Endothelial cell of umbilical vein (primary cell): Measurements from ENCODE around the gene JUND. TPM values are rescaled to one million over a fixed set of nuclear protein-coding genes. Genes with fewer than 3 reads are reported as not detected.

Source experiments
- BruUV-seq: library from RNA; stranded (reverse); fragments of 400-500 nt; replicated peaks from 2 replicates; lab custom pipeline; 2021; lab: Mats Ljungman, UMichigan
- CTCF ChIA-PET: fragments of 300-600, 350-600 bp; sonication (Branson Sonifier 250); formaldehyde crosslinking; loops from one replicate; lab custom pipeline; 2021; ENCODE audit warnings: antibody characterized with exemption, inconsistent platforms; lab: Charles Lee
- POLR2A ChIA-PET: fragments of 300-600, 350-600 bp; sonication (Branson Sonifier 250); formaldehyde crosslinking; loops from one replicate; lab custom pipeline; 2021; ENCODE audit warnings: antibody characterized with exemption, inconsistent platforms; lab: Charles Lee
- DNase-seq: peaks from one replicate; pipeline ENCODE4 v3.0.0-alpha.2; 2011; ENCODE audit warnings: low read depth, low spot score
- FAIRE-seq: peaks from 2 replicates; lab custom pipeline; 2011; peaks lifted over from hg19 to GRCh38; lab: Jason Lieb, UNC
- H2AFZ ChIP-seq: 2 replicates; pipeline ENCODE4 v1.6.0; 2012; ENCODE audit warnings: low read depth, low read length, control low read depth, inconsistent platforms
- H3K27ac ChIP-seq: 2 replicates; pipeline ENCODE4 v1.5.1; 2011; ENCODE audit warnings: low read depth, mild to moderate bottlenecking, control low read depth, low read length, moderate library complexity; ENCODE audit not compliant: insufficient read depth
- H3K27me3 ChIP-seq, 2 experiments: 2 replicates each; pipeline versions ENCODE4 v1.6.0 to v1.6.1; 2011; ENCODE audit warnings: low read length in 2 of 2, mixed read lengths in 1 of 2; ENCODE audit not compliant: control insufficient read depth in 2 of 2, insufficient read depth in 2 of 2
- H3K36me3 ChIP-seq, 2 experiments: 2 replicates in 1 of 2; 3 replicates in 1 of 2; pipeline ENCODE4 v1.5.1; 2011; ENCODE audit warnings: low read length in 2 of 2, mild to moderate bottlenecking in 1 of 2, moderate library complexity in 1 of 2; ENCODE audit not compliant: control insufficient read depth in 2 of 2, insufficient read depth in 2 of 2; ENCODE audit errors: extremely low read depth in 1 of 2
- H3K4me1 ChIP-seq: 3 replicates; pipeline ENCODE4 v1.5.1; 2011; ENCODE audit warnings: mild to moderate bottlenecking, low read length; ENCODE audit not compliant: control insufficient read depth, insufficient read depth; ENCODE audit errors: extremely low read depth
- H3K4me2 ChIP-seq: 2 replicates; pipeline ENCODE4 v1.6.1; 2011; ENCODE audit warnings: low read length, control low read depth, mixed read lengths; ENCODE audit not compliant: insufficient read depth
- H3K4me3 ChIP-seq, 3 experiments: fragments of 200-600 bp in 1 of 3; sonication (generic), shearing (Covaris generic) in 1 of 3; replicated peaks in 1 of 3; 2 replicates each; pipeline ENCODE4 v1.5.1; 2011 to 2016; ENCODE audit warnings: control low read depth in 3 of 3, low read length in 3 of 3, mild to moderate bottlenecking in 2 of 3, inconsistent platforms in 1 of 3, low read depth in 1 of 3, moderate library complexity in 1 of 3; ENCODE audit not compliant: insufficient read depth in 1 of 3
- H3K79me2 ChIP-seq: 2 replicates; pipeline ENCODE4 v1.6.0; 2012; ENCODE audit warnings: low read length, inconsistent platforms; ENCODE audit not compliant: control insufficient read depth, insufficient read depth
- H3K9ac ChIP-seq: replicated peaks from 2 replicates; pipeline ENCODE3; 2011; ENCODE audit warnings: low read length, control low read depth; ENCODE audit not compliant: insufficient read depth; ENCODE audit errors: extremely low read depth
- H3K9me1 ChIP-seq: replicated peaks from 3 replicates; pipeline ENCODE4 v1.6.0; 2011; ENCODE audit warnings: mild to moderate bottlenecking, low read length; ENCODE audit not compliant: control insufficient read depth, insufficient read depth; ENCODE audit errors: extremely low read depth
- H3K9me3 ChIP-seq: replicated peaks from 2 replicates; pipeline ENCODE4 v1.5.1; 2012; ENCODE audit warnings: low read length, inconsistent platforms; ENCODE audit not compliant: control insufficient read depth, insufficient read depth
- H4K20me1 ChIP-seq: replicated peaks from 2 replicates; pipeline ENCODE3; 2011; ENCODE audit warnings: mild to moderate bottlenecking, low read length; ENCODE audit not compliant: control insufficient read depth, insufficient read depth; ENCODE audit errors: extremely low read depth
- CTCF ChIP-seq, 2 donors: IDR thresholded peaks; 1 replicate in 1 of 2; 2 replicates in 1 of 2; pipeline ENCODE4 v1.5.1; 2011; ENCODE audit warnings: low read length in 2 of 2, mild to moderate bottlenecking in 2 of 2, moderate library complexity in 2 of 2, control low read depth in 1 of 2, inconsistent platforms in 1 of 2, low read depth in 1 of 2; ENCODE audit not compliant: insufficient read depth in 1 of 2; ENCODE audit errors: extremely low read depth in 1 of 2
- EZH2 ChIP-seq: IDR thresholded peaks from 2 replicates; pipeline ENCODE4 v1.6.1; 2012; ENCODE audit warnings: borderline replicate concordance, low read depth, mild to moderate bottlenecking, moderate library complexity, low read length, inconsistent platforms; ENCODE audit not compliant: severe bottlenecking
- GATA2 ChIP-seq: IDR thresholded peaks from 2 replicates; pipeline ENCODE4 v1.7.0; 2011; ENCODE audit warnings: low read depth, mild to moderate bottlenecking, moderate library complexity, mixed read lengths, low read length; ENCODE audit not compliant: insufficient read length, insufficient read depth
- JUN ChIP-seq: IDR thresholded peaks from 2 replicates; pipeline ENCODE4 v1.6.1; 2011; ENCODE audit warnings: borderline replicate concordance, low read depth; ENCODE audit not compliant: insufficient read length, insufficient read depth
- MAX ChIP-seq: IDR thresholded peaks from 2 replicates; pipeline ENCODE4 v1.6.1; 2011; ENCODE audit not compliant: insufficient read depth, insufficient read length
- MYC ChIP-seq: IDR thresholded peaks from one replicate; pipeline ENCODE4 v1.6.1; 2011; ENCODE audit warnings: mild to moderate bottlenecking, low read depth, low read length
- POLR2A ChIP-seq: IDR thresholded peaks from 2 replicates; pipeline ENCODE4 v1.6.1; 2012; ENCODE audit warnings: low read depth, mild to moderate bottlenecking, control low read depth, low read length
- dilution Hi-C: fragments of 300-500 bp; cut with MboI; formaldehyde crosslinking; loops from one replicate; pipeline ENCODE4 v1.15.0; 2019; ENCODE audit warnings: low sequenced_read_pairs; ENCODE audit not compliant: extremely low pct_ligation_motif_present
- intact Hi-C: fragments of 100-400 bp; cut with micrococcal nuclease; formaldehyde crosslinking; loops from one replicate; pipeline ENCODE4 v1.10.0; 2022
- polyA plus RNA-seq, 4 experiments: library from polyadenylated mRNA; depleted of rRNA in 3 of 4; stranded (reverse) in 3 of 4; unstranded in 1 of 4; fragments of >200 nt; gene quantifications; 2 replicates each; pipeline versions ENCODE4 v1.2.1 to v1.2.3, GENCODE V29; 2011 to 2012; ENCODE audit warnings: missing spikeins in 1 of 4
- total RNA-seq: library from RNA; stranded (reverse); gene quantifications from 2 replicates; pipeline ENCODE4 v1.2.3, GENCODE V29; 2021

JUND gene
- total and polyA plus RNA-seq, 2 donors (not counting 3 experiments of a cell fraction or from before 2014, with no cell fraction given), result 91.4 to 130 TPM

- no peaks in the 10 kb centered on the region for H3K27me3 ChIP-seq
- TF ChIP-seq GATA2, result no peak
- TF ChIP-seq JUN, result no peak
- no peak for TF ChIP-seq CTCF (IDR thresholded peaks at IDR 0.05; ENCODE audit: extremely low read depth in 1 of 2, insufficient read depth in 1 of 2, low read depth in 1 of 2, low read length in 2 of 2)
- no peak for TF ChIP-seq MAX
- TF ChIP-seq EZH2, result no peak
- TF ChIP-seq MYC, result no peak
- TF ChIP-seq POLR2A, result no peak
- no peak overlapping the region for H3K4me2 ChIP-seq
- ChIA-PET POLR2A (interaction anchor here (0.6 kb wide), 1 partner anchor 15 kb away, joined by 4 read pairs; no protein-coding TSS in a partner anchor), CTCF (no interaction called here)
- peaks cover 9% of the 10 kb centered on the region for H3K4me1 ChIP-seq
- DNase-seq, result no peak
- FAIRE-seq, result peak; percentile 49
- H4K20me1 ChIP-seq, result no peaks in the 10 kb centered on the region
- no peaks in the 10 kb centered on the region for H3K36me3 ChIP-seq
- no peaks in the 10 kb centered on the region for H3K9me3 ChIP-seq
- intact Hi-C loops (no loop called here), dilution Hi-C loops (no loop called here)
- BruUV-seq, result no TSS peak
- peaks cover 12% of the 10 kb centered on the region for H3K79me2 ChIP-seq
- H3K4me3 ChIP-seq, result no peak overlapping the region
- H3K27ac ChIP-seq, result no peak overlapping the region
- H3K9me1 ChIP-seq, result no peaks in the 10 kb centered on the region
- no peak overlapping the region for H2AFZ ChIP-seq
- H3K9ac ChIP-seq, result no peak overlapping the region
Measured at GRCh38 chr19:18284712-18285360, 3.4 kb upstream of the JUND start.
